HG03439 (cell line): Measurements from ENCODE around the gene TBCD.
"Not testable (repeated sequence)": the region's sequence is repeated elsewhere in the genome, so short reads cannot be mapped to it uniquely, and the experiment has no call there.

Experiments used
- ATAC-seq: cut with Tn5 transposase; IDR thresholded peaks from one replicate; pipeline ENCODE4 v1.9.1; 2021; ENCODE audit warnings: mild to moderate bottlenecking, moderate library complexity; ENCODE audit not compliant: unreplicated experiment

Gene TBCD

DNA sequence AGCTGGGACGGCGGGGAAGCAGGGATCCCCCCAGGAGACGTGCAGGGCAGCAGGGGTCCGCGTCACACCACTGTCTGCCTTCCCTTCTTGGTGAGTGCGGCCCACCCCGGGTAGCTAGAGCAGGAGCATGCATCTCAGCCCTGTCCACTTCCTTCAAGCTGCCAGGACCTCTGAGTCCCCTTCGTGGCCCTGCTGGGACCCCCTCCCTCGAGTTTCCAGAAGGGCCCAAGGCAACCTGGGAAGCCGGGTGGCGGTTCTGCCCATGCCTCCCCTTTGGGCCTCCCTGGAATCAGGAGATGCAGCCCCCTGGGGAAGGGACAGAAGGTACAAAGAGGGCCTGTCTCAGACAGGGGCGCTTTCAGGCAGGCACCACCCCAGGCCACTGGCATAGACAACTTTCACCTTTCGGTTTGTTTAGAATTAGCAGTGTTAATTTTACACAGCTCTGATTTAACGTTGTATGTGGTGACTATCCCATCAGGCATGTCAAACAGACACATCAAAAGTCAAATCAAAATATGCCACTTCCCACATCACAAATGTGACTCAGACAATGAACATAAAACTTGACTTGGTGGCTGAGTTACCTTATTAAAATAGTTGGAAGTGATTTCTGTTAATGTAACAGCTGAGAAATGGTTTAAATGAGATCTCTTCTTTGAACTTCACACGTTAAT is 233.0 kb downstream of the TBCD start:
- no peak for ATAC-seq

DNA sequence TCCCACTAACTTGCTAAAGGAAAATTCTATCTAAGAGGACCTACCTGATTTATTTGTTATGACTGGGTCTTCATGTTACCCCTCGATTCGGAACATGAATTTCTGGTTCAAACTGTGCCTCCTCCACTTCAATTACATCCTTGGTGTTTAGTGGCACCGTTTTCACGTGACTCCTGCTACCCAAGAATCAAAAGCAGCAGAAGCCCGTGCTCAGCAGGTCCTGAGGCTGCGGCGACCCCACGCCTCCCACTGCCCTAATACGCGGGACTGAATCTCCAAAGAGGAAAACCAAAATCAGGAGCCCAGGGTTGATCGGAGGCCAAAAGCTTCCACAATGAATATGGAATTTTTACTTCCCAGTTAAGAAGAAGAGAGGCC is 233.6 kb downstream of the TBCD start:
- no peak for ATAC-seq

DNA sequence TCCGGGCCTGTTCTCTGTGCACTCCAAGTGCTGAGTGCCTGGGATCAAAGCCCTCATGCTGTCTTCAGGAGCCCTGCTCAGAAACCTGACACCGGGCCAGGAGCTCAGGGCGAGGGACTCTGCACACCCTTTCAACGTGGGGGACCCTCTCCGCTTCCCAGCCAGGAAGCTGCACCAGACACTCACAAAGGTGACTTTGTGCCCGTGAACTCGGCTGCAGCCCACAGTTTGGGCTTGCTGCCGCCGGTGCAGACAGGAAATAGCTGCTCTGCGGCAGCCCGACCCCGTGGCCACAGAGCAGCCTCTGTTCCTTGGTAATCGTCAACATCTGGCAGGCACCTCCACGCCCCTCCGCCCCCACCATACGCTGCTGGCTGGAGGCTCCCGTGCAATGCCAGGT is 234.1 kb downstream of the TBCD start:
- no peak for ATAC-seq

DNA sequence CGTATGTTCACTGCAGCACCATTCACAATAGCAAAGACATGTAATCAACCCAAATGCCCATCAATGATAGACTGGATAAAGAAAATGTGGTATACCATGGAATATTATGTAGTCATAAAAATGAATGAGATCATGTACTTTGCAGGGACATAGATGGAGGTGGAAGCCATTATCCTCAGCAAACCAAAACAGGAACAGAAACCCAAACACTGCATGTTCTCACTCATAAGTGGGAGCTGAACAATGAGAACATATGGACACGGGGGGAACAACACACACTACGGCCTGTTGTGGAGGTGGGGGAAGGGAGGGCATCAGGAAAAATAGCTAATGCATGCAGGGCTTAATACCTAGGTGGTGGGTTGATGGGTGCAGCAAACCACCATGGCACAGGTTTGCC is 237.2 kb downstream of the TBCD start:
- ATAC-seq = not testable (repeated sequence)

DNA sequence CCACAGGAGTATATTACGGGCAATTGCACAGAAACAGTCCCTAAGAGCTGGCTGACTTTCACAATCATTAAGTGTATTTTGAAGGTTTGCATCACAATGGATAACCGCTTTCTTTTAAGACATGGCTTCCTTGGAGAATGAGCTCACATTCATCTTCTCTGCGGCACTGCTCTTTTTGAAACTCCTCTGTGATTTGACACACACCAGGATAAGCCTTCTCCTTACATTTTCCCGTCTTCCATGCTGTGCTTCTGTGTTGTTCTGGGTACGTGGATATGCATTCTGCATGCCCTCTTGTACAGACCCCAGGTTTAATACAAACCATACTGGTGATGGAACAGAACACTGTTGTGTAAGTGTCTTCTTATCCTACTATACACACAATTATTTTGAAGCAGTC is 238.0 kb downstream of the TBCD start:
- no peak for ATAC-seq

DNA sequence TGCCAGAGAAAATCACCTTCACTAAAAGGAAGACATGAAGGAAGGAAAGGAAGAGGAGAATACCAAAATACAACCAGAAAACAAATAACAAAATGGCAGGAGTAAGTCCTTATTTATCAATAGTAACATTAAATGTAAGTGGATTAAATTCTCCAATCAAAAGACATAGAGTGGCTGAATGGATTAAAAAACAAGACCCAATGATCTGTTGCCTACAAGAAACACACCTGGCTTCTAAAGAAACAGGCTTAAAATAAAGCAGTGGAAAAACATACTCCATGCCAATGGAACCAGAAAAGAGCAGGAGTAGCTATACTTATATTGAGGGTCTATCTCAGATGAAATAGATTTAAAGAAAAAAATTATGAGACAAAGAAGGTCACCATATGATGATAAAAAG is 241.1 kb downstream of the TBCD start:
- ATAC-seq = no peak
